Stimulated activated CD4-positive, alpha-beta T cell treated with anti-CD3 and anti-CD28 coated beads, Interleukin-4, amount 100 ng/mL, for 4 hours (primary cell): ENCODE measurements around the gene NAA10.

Source experiments
- DNase-seq, 2 experiments: peaks; one replicate each; pipeline ENCODE4 v3.0.0-alpha.2; 2020

NAA10 gene

GRCh38 chrX:153948002-153948466 is 13.2 kb upstream of the NAA10 start:
- no peak for DNase-seq

- DNase-seq = peak; percentile 68 to 75
These were observed 12.4 kb upstream of the NAA10 start for GRCh38 chrX:153947009-153947769.

- no peak for DNase-seq
These were observed 11.4 kb upstream of the NAA10 start for GRCh38 chrX:153945956-153946943.

DNA sequence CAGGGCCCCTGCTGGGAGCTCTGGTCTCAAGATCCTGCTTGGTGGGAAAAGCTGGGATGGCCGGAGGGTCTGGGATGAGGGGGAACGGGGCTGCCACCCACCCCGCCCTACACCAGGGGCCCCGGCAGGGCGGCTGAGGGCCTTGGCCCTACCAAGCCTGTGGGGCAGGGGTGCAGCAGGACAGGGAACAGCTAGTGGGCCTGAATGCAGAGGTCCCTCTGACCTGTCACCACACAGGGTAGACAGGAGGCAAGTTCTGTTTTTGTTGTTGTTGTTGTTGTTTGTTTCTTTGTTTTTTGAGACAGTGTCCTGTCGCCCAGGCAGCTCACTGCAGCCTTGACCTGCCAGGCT is 9.9 kb upstream of the NAA10 start:
- DNase-seq = no peak

DNA sequence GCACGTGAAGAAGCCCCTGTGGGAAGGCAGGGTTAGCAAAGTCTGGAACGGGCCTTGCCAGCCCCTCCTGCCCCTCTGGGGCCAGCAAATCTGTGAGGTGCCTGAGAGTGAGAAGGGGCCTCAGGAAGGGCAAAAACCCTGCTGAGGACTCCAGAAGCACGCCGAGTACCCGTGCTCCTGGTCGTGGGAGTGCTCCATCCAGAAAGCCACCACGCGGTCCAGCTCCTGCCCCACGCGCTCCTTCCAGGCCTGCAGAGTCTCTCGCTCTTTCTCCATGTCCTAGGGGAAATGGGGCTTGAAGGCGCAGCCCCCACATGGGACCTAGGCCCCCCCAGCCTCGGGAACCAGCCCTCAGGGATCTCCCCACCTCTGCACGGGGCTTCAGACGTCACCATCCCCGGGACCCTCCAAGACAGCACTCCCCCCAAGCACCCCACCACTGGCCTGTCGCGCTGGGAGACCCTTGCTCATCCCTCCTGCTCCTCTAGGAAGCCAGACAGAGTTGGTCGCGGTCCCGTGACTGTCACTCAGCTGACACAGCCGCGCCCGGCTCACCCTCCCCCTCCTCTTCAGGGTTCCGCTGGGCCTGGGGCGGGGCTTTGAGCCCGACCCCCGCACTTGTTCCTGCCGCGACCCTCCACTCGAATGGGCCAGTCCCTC is 9.4 kb upstream of the NAA10 start, which contains the start of gene RENBP:
RENBP (minus strand) TSS at position 504 of the 660 bp plus-strand sequence; CDS start at position 471, 33 bp downstream.
- DNase-seq = peak; percentile 41 to 47

DNA sequence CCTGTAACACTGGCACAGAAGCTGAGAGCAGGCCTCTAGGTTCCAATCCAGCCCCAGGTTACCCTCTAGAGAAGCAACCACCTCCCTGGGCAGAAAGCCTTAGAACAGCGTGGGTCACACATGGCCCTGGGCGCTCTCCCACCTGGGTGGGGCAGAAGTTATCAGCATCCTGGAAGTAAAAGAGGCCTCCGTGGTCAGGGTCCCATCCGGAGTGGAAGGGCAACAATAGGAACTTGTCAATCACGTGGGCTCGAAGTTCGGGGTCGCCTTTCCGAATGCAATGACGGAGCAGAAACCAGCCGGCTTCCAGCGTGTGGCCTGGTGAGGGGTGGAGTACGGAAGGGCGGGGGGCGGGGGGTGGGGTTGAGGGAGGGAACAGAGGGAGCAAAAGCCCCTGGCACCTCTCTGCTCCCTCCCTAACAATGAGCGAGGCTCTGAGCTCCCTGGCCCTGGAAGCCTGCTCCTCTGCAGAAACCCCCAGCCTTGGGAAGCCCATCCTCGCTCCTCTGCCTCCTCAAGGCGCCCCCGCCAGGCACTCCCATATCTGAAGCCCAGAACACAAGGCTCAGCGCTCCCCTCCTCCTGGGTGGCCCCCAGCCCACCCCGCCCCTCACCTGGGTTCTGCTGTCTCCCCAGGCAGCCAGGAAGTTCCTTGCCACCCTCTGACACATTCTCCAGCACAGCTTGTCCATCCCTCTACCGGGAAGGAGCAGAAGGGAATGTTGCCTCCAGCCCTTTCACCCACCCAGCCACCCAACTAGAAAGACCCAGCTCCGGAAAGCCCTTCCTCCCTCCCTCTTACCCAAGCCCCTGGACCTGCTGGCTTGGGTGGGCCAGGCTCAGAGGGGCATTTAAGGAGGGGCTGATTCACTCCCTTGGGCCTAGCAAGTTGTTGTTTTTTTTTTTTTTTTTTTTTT is 6.8 kb upstream of the NAA10 start:
- no peak for DNase-seq

- DNase-seq = no peak
These were observed 4.7 kb upstream of the NAA10 start for GRCh38 chrX:153939573-153939972.

- DNase-seq = no peak
These were observed 3.5 kb upstream of the NAA10 start for GRCh38 chrX:153938226-153938786.

- DNase-seq = no peak
These were observed 2.2 kb upstream of the NAA10 start for GRCh38 chrX:153937056-153937455.

DNA sequence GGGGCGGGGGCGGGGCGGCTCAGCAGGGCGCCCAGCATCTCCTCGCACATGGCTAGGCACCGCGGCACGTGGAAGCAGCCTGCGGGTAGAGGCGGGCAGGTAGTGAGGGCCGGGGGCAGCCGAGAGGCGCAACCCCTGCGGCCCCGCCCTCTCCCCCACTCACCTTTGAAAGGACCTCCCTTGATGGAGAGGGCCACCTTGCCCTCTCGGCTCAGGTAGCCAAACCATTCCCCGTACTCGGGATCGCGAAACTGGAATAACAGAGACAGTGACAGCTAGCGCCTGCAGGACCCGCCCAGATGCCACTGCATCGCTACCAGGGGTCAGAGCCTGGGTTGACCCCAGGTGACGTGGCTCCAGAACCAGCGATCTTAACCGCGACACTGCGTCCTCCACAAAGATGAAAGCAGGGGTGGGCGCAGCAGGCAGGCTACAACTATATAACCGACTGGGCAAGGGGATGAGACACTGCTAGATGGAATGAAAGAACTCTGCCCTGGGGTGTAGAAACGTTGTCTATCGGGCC is 552 bp upstream of the NAA10 start:
- peak in 1 of 2 experiments; percentile 66 for DNase-seq

GRCh38 chrX:153934148-153934761 is 582 bp downstream of the NAA10 start:
- DNase-seq = no peak

DNA sequence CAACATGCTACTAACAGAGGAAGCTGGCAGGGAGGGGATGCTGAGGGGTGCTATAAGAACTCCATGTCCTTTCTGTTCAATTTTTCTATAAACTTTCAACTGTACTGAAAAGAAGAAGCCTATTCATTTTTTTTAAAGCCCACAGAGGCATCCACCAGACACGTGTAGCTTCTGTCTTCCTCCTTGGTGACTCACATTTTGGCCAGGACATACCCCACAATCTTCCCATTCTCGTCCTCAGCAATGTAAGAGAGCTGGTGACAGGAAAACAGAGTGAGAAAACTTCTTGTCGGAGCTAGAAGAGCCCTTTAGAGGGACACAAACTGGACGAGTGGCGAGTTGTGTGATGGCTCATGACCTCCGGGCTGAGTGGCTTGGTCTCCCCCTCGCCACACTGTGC is 1.1 kb downstream of the NAA10 start:
- no peak for DNase-seq

DNA sequence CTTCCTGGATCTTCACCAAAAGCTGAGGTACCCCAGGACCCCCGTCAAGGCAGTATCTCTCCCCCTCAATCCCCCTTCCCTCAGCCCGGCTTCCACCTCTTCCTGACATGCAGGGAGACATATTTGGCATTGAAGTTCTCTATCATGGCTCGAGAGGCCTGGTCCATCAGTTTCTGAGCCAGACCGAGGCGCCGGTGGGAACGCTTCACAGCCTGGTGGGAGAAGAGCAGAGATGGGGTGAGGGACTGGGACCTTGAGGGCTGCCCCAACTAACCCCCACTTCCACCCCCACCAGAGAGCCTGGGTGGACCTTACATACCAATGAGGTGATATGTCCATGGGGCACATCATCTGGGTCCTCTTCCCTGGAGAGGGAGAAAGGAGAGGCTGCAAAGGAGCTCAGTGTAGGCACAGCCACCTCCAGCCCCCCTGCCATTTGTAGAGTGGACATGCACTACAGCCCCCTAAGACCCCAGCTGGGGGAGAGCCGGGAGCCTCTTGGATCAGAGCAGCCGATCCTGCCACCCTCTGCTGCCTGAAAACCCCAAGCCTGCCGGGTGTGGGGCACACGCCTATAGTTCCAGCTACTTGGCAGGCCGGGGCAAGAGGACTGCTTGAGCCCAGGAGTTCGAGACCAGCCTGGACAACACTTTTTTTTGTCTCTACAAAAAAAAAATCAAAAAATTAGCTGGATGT is 2.5 kb downstream of the NAA10 start:
- DNase-seq = no peak

- DNase-seq = no peak
These were observed 3.1 kb downstream of the NAA10 start for GRCh38 chrX:153931748-153932147.

GRCh38 chrX:153931151-153931550 is 3.7 kb downstream of the NAA10 start:
- DNase-seq = no peak

GRCh38 chrX:153930011-153930910 is 4.6 kb downstream of the NAA10 start:
- DNase-seq = no peak

GRCh38 chrX:153929576-153929975 is 5.3 kb downstream of the NAA10 start:
- DNase-seq = no peak

DNA sequence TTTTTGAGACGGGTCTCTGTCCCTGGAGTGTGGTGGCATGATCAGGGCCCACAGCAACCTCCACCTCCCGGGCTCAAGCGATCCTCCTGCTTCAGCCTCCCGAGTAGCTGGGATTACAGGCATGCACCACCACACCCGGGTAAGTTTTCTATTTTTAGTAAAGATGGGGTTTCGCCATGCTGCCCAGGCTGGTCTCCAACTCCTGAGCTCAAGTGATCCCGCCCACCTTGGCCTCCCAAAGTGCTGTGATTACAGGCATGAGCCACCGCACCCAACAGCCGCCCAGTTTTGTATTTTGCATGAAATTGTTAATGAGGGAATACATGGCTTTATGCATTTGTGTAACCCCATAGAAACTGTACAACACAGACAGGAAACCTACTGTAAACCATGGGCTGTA is 6.0 kb downstream of the NAA10 start:
- no peak for DNase-seq
